ENCODE measurements around the gene MYT1.
"Not testable (repeated sequence)": the region's sequence is repeated elsewhere in the genome, so short reads cannot be mapped to it uniquely, and the experiment has no call there.

DNA sequence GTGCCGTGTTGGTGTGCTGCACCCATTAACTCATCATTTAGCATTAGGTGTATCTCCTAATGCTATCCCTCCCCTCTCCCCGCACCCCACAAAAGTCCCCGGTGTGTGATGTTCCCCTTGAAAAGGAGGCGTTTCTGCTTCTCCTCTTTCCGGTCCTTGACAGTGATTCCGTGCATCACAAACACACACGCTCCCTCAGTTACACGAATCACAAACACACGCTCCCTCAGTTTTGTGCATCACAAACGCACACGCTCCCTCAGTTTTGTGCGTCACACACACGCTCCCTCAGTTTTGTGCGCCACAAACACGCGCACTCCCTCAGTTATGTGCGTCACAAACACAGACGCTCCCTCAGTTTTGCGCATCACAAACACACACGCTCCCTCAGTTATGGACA is 29.5 kb upstream of the MYT1 start:
- TF ChIP-seq, protein P1, sequence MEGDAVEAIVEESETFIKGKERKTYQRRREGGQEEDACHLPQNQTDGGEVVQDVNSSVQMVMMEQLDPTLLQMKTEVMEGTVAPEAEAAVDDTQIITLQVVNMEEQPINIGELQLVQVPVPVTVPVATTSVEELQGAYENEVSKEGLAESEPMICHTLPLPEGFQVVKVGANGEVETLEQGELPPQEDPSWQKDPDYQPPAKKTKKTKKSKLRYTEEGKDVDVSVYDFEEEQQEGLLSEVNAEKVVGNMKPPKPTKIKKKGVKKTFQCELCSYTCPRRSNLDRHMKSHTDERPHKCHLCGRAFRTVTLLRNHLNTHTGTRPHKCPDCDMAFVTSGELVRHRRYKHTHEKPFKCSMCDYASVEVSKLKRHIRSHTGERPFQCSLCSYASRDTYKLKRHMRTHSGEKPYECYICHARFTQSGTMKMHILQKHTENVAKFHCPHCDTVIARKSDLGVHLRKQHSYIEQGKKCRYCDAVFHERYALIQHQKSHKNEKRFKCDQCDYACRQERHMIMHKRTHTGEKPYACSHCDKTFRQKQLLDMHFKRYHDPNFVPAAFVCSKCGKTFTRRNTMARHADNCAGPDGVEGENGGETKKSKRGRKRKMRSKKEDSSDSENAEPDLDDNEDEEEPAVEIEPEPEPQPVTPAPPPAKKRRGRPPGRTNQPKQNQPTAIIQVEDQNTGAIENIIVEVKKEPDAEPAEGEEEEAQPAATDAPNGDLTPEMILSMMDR (IDR thresholded peaks at IDR 0.05): not testable (repeated sequence)
- TF ChIP-seq POLR2A (IDR thresholded peaks at IDR 0.05): not testable (repeated sequence)
